Measurements from ENCODE around the gene SASS6. TPM values are rescaled to one million over a fixed set of nuclear protein-coding genes. Genes with fewer than 3 reads are reported as not detected.

The SASS6 gene
- total RNA-seq, 1 donor from 2014 or later: 15.2 TPM

DNA sequence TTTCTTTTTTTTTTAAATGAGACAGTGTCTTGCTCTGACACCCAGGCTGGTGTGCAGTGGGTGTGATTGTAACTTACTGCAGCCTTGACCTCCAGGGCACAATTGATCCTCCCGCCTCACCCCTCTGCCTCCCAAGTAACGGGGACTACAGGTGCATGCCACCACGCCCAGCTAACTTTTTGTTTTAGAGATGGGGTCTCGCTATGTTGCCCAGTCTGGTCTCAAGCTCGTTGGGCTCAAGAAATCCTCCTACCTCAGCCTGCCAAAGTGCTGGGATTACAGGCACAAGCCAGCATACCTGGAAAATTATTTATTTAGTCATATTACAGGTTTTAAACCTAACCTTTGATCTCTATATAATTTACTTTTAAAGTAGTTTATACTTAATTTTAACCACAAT lies 32.0 kb upstream of the SASS6 start:
- no peak overlapping the region for H3K4me3 Mint-ChIP-seq
- H3K27ac Mint-ChIP-seq (ENCODE audit: unreplicated experiment): no peak overlapping the region
- DNase-seq (ENCODE audit: low read depth, low spot score): no peak
- no peaks in the 10 kb centered on the region for H3K36me3 Mint-ChIP-seq (ENCODE audit: low read depth)
- peaks cover 5% of the 10 kb centered on the region for H3K4me1 Mint-ChIP-seq
- H3K27me3 Mint-ChIP-seq (ENCODE audit: low read depth): no peaks in the 10 kb centered on the region
- no peaks in the 10 kb centered on the region for H3K9me3 Mint-ChIP-seq
- TF ChIP-seq, protein P1, sequence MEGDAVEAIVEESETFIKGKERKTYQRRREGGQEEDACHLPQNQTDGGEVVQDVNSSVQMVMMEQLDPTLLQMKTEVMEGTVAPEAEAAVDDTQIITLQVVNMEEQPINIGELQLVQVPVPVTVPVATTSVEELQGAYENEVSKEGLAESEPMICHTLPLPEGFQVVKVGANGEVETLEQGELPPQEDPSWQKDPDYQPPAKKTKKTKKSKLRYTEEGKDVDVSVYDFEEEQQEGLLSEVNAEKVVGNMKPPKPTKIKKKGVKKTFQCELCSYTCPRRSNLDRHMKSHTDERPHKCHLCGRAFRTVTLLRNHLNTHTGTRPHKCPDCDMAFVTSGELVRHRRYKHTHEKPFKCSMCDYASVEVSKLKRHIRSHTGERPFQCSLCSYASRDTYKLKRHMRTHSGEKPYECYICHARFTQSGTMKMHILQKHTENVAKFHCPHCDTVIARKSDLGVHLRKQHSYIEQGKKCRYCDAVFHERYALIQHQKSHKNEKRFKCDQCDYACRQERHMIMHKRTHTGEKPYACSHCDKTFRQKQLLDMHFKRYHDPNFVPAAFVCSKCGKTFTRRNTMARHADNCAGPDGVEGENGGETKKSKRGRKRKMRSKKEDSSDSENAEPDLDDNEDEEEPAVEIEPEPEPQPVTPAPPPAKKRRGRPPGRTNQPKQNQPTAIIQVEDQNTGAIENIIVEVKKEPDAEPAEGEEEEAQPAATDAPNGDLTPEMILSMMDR (conservative IDR thresholded peaks at IDR 0.05): no peak

GRCh38 chr1:100164216-100164615 lies 31.5 kb upstream of the SASS6 start:
- no peak for DNase-seq (ENCODE audit: low read depth, low spot score)
- H3K4me1 Mint-ChIP-seq: peaks cover 5% of the 10 kb centered on the region
- H3K27ac Mint-ChIP-seq (ENCODE audit: unreplicated experiment): peak overlapping the region; percentile 69
- H3K9me3 Mint-ChIP-seq: no peaks in the 10 kb centered on the region
- H3K36me3 Mint-ChIP-seq (ENCODE audit: low read depth): no peaks in the 10 kb centered on the region
- TF ChIP-seq, protein P1 (conservative IDR thresholded peaks at IDR 0.05): no peak
- no peaks in the 10 kb centered on the region for H3K27me3 Mint-ChIP-seq (ENCODE audit: low read depth)
- no peak overlapping the region for H3K4me3 Mint-ChIP-seq

GRCh38 chr1:100162881-100163280 lies 30.2 kb upstream of the SASS6 start:
- no peak overlapping the region for H3K27ac Mint-ChIP-seq (ENCODE audit: unreplicated experiment)
- peaks cover 3% of the 10 kb centered on the region for H3K36me3 Mint-ChIP-seq (ENCODE audit: low read depth)
- H3K27me3 Mint-ChIP-seq (ENCODE audit: low read depth): no peaks in the 10 kb centered on the region
- no peak for DNase-seq (ENCODE audit: low read depth, low spot score)
- no peak overlapping the region for H3K4me3 Mint-ChIP-seq
- TF ChIP-seq, protein P1 (conservative IDR thresholded peaks at IDR 0.05): no peak
- H3K9me3 Mint-ChIP-seq: no peaks in the 10 kb centered on the region
- H3K4me1 Mint-ChIP-seq: peaks cover 5% of the 10 kb centered on the region

DNA sequence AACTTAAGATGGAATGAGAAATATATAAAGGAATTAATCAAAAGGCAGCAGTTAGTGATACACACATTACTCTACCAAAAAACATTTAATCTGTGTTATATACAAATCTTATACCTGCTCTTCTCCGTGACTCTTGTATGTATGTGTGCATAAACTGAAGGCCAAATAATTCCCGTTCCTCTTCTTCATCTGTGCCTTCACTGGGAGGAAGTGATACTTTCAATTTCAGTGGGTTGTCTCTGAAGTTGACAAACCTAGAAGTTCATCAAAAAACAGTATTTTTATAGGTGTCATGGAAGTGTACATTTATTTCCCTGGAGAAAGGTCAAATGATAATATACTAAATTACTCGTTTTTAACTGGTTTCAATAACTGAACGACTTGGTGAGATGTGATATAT lies 19.5 kb upstream of the SASS6 start:
- no peak overlapping the region for H3K4me3 Mint-ChIP-seq
- no peaks in the 10 kb centered on the region for H3K9me3 Mint-ChIP-seq
- DNase-seq (ENCODE audit: low read depth, low spot score): no peak
- peaks cover 9% of the 10 kb centered on the region for H3K36me3 Mint-ChIP-seq (ENCODE audit: low read depth)
- H3K27me3 Mint-ChIP-seq (ENCODE audit: low read depth): no peaks in the 10 kb centered on the region
- H3K27ac Mint-ChIP-seq (ENCODE audit: unreplicated experiment): no peak overlapping the region
- no peaks in the 10 kb centered on the region for H3K4me1 Mint-ChIP-seq
- TF ChIP-seq, protein P1 (conservative IDR thresholded peaks at IDR 0.05): no peak

DNA sequence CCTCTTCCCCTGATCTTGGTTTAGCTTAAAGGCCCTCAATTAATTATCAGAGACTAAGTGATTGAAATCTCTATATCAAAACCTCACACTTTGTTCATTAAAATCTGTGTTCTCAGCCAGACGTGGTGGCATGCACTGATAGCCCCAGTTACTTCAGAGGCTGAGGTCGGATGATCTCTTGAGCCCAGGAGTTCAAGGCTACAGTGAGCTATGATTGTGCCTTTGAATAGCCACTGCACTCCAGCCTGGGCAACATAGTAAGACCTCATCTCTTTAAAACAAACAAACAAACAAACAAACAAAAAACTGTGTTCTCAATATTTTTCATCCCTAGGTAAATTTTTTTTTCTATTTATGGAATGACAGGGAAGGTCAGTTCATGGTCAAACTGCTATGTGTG lies 18.9 kb upstream of the SASS6 start:
- no peak overlapping the region for H3K4me3 Mint-ChIP-seq
- no peak overlapping the region for H3K27ac Mint-ChIP-seq (ENCODE audit: unreplicated experiment)
- no peaks in the 10 kb centered on the region for H3K4me1 Mint-ChIP-seq
- no peak for DNase-seq (ENCODE audit: low read depth, low spot score)
- no peaks in the 10 kb centered on the region for H3K27me3 Mint-ChIP-seq (ENCODE audit: low read depth)
- H3K9me3 Mint-ChIP-seq: no peaks in the 10 kb centered on the region
- TF ChIP-seq, protein P1 (conservative IDR thresholded peaks at IDR 0.05): no peak
- H3K36me3 Mint-ChIP-seq (ENCODE audit: low read depth): peaks cover 11% of the 10 kb centered on the region

DNA sequence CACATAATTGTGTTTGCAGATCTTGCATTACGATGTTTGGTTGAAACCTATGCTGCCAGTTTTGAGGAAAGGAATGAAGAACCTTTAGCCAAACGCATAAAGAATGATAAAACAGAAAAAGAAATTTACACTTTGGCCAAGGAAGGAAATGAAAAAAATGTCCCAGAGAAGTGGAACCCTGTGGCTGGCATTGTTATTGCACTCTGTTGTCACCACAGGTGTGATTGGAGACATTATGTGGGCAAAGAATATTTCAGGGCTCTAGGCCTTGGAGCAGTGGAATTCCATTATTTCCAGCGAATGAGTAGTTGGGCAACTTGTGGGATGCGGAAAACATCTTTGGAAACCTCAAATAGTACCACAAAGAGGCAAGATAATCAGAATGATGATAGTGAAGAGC lies 15.1 kb upstream of the SASS6 start:
- Mint-ChIP-seq H3K36me3 (ENCODE audit: low read depth) (peaks cover 18% of the 10 kb centered on the region), H3K27me3 (ENCODE audit: low read depth) (no peaks in the 10 kb centered on the region), H3K9me3 (no peaks in the 10 kb centered on the region), H3K4me1 (no peaks in the 10 kb centered on the region), H3K4me3 (no peak overlapping the region), H3K27ac (ENCODE audit: unreplicated experiment) (no peak overlapping the region)
- DNase-seq (ENCODE audit: low read depth, low spot score): no peak
- TF ChIP-seq, protein P1 (conservative IDR thresholded peaks at IDR 0.05): peak; percentile 20
